ENCODE data around the gene GAS7. TPM values are rescaled to one million over a fixed set of nuclear protein-coding genes. Genes with fewer than 3 reads are reported as not detected.

GAS7 gene
- total RNA-seq, 1 donor from 2014 or later = 2.0 TPM

GRCh38 chr17:10172241-10172741 is 26.1 kb downstream of the GAS7 start:
- Mint-ChIP-seq H3K36me3 (ENCODE audit: unreplicated experiment) (no peaks in the 10 kb centered on the region), H3K9me3 (ENCODE audit: unreplicated experiment) (peaks cover 7% of the 10 kb centered on the region), H3K4me1 (ENCODE audit: low read depth, unreplicated experiment) (peaks cover 25% of the 10 kb centered on the region), H3K27me3 (ENCODE audit: unreplicated experiment) (peaks cover 12% of the 10 kb centered on the region), H3K4me3 (ENCODE audit: unreplicated experiment) (peak overlapping the region; percentile 44), H3K27ac (ENCODE audit: unreplicated experiment) (peak overlapping the region; percentile 57)
- TF ChIP-seq, protein P1, sequence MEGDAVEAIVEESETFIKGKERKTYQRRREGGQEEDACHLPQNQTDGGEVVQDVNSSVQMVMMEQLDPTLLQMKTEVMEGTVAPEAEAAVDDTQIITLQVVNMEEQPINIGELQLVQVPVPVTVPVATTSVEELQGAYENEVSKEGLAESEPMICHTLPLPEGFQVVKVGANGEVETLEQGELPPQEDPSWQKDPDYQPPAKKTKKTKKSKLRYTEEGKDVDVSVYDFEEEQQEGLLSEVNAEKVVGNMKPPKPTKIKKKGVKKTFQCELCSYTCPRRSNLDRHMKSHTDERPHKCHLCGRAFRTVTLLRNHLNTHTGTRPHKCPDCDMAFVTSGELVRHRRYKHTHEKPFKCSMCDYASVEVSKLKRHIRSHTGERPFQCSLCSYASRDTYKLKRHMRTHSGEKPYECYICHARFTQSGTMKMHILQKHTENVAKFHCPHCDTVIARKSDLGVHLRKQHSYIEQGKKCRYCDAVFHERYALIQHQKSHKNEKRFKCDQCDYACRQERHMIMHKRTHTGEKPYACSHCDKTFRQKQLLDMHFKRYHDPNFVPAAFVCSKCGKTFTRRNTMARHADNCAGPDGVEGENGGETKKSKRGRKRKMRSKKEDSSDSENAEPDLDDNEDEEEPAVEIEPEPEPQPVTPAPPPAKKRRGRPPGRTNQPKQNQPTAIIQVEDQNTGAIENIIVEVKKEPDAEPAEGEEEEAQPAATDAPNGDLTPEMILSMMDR (IDR thresholded peaks at IDR 0.05; ENCODE audit: partially characterized antibody, unreplicated experiment) = no peak
- peak; percentile 72 for DNase-seq

DNA sequence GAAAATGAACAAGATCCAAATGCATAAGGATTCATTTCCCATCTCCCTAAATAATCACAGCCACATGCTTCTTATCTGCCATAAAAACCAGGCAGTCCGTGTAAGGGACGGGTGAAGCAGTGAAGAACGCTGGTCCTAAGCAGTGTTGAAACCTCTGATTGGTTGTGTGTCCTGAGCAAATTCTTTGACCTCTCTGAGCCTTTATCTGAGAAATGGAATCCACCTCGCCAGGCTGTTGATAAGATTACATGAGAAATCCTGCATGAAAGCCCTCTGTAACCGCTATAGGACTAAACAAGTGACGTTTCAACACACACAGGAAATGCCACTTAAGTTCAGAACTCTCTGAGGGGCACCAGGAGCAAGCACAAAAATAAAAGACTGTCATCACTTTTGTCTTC is 26.8 kb downstream of the GAS7 start:
- Mint-ChIP-seq H3K27ac (ENCODE audit: unreplicated experiment) (peak overlapping the region; percentile 57), H3K9me3 (ENCODE audit: unreplicated experiment) (peaks cover 7% of the 10 kb centered on the region), H3K4me3 (ENCODE audit: unreplicated experiment) (no peak overlapping the region), H3K27me3 (ENCODE audit: unreplicated experiment) (peaks cover 8% of the 10 kb centered on the region), H3K4me1 (ENCODE audit: low read depth, unreplicated experiment) (peaks cover 23% of the 10 kb centered on the region), H3K36me3 (ENCODE audit: unreplicated experiment) (no peaks in the 10 kb centered on the region)
- DNase-seq = no peak
- TF ChIP-seq, protein P1 (IDR thresholded peaks at IDR 0.05; ENCODE audit: partially characterized antibody, unreplicated experiment) = no peak

DNA sequence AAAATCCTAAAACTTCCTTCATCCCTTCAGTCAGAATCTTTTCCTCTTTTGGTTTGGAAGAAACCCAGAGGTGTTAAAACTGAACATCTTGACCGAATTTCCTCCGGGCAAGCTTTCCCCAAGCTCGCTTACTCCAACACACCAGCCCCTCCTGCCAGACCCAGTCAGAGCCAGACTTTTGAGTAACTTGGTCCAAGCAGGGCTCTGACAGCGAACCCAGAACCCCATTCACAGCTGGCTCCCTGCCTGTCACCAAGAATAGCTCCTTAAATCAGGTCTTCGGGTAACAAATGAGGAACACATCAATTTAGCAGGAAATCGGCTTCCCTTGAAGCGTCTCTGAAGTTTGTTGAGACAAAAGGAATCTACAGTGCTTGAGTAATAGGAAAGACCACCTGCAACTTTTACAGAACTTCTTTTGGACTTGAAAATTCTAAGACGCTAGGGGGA is 27.3 kb downstream of the GAS7 start:
- H3K4me1 Mint-ChIP-seq (ENCODE audit: low read depth, unreplicated experiment) = peaks cover 23% of the 10 kb centered on the region
- TF ChIP-seq, protein P1 (IDR thresholded peaks at IDR 0.05; ENCODE audit: partially characterized antibody, unreplicated experiment) = no peak
- H3K9me3 Mint-ChIP-seq (ENCODE audit: unreplicated experiment) = peaks cover 7% of the 10 kb centered on the region
- peaks cover 8% of the 10 kb centered on the region for H3K27me3 Mint-ChIP-seq (ENCODE audit: unreplicated experiment)
- no peak for DNase-seq
- peak overlapping the region; percentile 7 for H3K27ac Mint-ChIP-seq (ENCODE audit: unreplicated experiment)
- no peaks in the 10 kb centered on the region for H3K36me3 Mint-ChIP-seq (ENCODE audit: unreplicated experiment)
- no peak overlapping the region for H3K4me3 Mint-ChIP-seq (ENCODE audit: unreplicated experiment)

DNA sequence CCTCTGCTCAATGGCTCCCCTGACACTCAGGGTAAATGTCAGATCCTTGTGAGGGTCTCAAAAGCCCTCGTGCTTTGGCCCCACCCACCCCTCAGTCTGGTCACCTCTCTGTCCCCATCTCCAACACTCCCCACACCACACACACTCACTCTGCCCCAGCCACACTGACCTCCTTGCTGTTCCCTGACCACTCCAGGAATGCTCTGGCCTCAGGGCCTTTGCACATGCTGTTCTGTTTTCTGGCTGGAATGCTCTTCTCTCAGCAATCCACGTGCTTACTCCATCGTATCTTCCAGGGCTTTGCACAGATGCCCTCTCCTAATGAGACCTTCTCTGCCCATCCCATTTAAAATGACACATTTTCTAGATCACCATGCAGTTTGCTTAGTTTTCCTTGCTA is 28.2 kb downstream of the GAS7 start:
- H3K27ac Mint-ChIP-seq (ENCODE audit: unreplicated experiment) = no peak overlapping the region
- peaks cover 8% of the 10 kb centered on the region for H3K27me3 Mint-ChIP-seq (ENCODE audit: unreplicated experiment)
- TF ChIP-seq, protein P1 (IDR thresholded peaks at IDR 0.05; ENCODE audit: partially characterized antibody, unreplicated experiment) = no peak
- H3K4me1 Mint-ChIP-seq (ENCODE audit: low read depth, unreplicated experiment) = peaks cover 23% of the 10 kb centered on the region
- H3K9me3 Mint-ChIP-seq (ENCODE audit: unreplicated experiment) = peaks cover 7% of the 10 kb centered on the region
- H3K4me3 Mint-ChIP-seq (ENCODE audit: unreplicated experiment) = no peak overlapping the region
- no peaks in the 10 kb centered on the region for H3K36me3 Mint-ChIP-seq (ENCODE audit: unreplicated experiment)
- no peak for DNase-seq

DNA sequence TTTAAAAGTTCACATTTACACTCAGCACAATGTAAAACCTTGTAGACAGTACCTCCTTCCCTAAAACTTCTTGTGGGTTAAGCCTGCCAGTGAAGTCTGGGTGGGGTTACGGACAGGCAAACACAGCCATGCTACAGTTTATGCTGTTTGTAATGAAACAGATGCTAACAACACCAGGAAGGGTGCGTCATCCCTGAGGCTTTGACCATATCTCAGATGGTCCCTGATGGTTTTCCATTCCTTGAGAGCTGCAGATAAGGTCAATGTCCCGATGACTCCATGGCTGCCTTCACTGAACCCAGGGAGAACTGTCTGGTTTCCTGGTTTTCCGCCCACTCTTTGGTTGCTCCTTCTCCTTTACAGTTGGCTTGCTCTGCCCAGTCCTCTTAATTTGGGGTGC is 29.1 kb downstream of the GAS7 start:
- H3K27ac Mint-ChIP-seq (ENCODE audit: unreplicated experiment) = no peak overlapping the region

More for the DNA sequence above, 29.1 kb downstream of the GAS7 start:
- H3K9me3 Mint-ChIP-seq (ENCODE audit: unreplicated experiment) = peaks cover 7% of the 10 kb centered on the region
- H3K4me1 Mint-ChIP-seq (ENCODE audit: low read depth, unreplicated experiment) = peaks cover 23% of the 10 kb centered on the region
- H3K4me3 Mint-ChIP-seq (ENCODE audit: unreplicated experiment) = no peak overlapping the region
- H3K27me3 Mint-ChIP-seq (ENCODE audit: unreplicated experiment) = peaks cover 8% of the 10 kb centered on the region
- no peak for DNase-seq
- H3K36me3 Mint-ChIP-seq (ENCODE audit: unreplicated experiment) = no peaks in the 10 kb centered on the region
- TF ChIP-seq, protein P1 (IDR thresholded peaks at IDR 0.05; ENCODE audit: partially characterized antibody, unreplicated experiment) = no peak

Data from glutamatergic neuron (in vitro differentiated cells).